GM19351 (cell line): ENCODE measurements around the gene ZBTB22.

Experiments used
- ATAC-seq: cut with Tn5 transposase; IDR thresholded peaks from one replicate; pipeline ENCODE4 v1.9.1; 2021; ENCODE audit warnings: mild to moderate bottlenecking, moderate library complexity; ENCODE audit not compliant: unreplicated experiment

ZBTB22 gene

GRCh38 chr6:33329058-33329457 is 11.5 kb upstream of the ZBTB22 start:
- ATAC-seq, result no peak

DNA sequence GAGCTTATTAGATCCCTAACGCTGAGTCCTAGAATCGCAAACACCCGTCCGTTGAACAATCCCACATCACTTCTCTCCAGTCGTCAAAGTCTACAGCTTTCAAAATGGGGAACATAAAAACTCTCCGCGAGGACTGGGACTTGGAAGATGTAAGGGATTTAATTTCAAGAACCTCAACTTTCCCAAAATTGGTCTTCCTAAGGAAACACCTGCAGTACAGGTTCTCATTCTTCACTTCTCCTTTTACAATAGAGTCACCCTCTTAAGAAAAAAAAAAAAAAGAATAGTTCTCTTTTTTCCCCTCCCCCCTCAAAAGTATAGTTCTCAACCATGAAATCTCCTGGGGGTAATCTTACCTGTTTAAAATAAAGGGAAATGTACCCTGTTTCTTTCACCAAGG is 6.6 kb upstream of the ZBTB22 start:
- ATAC-seq, result no peak

GRCh38 chr6:33323623-33323948 is 6.0 kb upstream of the ZBTB22 start:
- no peak for ATAC-seq

- no peak for ATAC-seq
Measured at GRCh38 chr6:33321227-33321626, 3.7 kb upstream of the ZBTB22 start.

DNA sequence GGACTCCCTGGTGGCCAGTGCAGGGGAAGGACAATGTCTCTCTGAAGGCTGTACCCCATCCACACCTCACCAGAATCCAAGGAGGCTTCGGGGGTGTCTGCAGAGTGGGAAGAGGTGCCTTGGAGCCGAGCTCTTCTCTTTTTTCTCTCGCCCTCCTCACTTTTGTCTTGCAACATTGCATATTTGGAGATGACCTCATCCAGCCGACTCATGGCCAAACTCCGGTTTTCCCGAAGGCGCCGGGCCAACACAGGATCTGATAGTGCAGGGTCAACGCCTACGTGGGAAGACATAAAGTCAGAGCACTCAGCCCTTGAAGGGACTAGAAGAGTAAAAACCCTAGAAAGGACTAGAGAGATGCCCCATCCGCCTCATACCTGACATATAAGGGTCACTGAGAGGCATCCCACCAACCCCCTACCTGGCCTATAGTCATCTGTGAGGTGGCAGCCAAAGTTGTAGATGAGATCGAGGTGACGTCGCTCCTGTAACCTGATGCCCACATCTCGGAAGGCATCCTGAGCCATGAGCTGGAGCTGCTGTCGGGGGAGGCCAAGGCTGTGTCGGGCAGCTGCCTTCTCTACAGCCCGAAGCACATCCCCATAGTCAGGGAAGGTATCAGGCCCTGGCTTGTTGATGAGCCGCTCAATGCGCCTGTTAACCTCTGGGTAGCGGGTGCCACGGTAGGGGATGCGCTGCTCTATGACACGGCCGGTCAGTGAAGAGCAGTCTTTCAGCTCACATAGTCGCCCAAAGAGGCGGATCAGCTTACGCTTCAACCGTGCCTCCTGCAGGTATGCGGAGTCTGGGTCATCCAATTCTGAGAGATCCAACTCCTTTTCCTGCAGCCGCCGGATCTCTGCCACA is 3.0 kb upstream of the ZBTB22 start:
- no peak for ATAC-seq

GRCh38 chr6:33319939-33320314 is 2.4 kb upstream of the ZBTB22 start:
- no peak for ATAC-seq

- ATAC-seq, result no peak
Measured at GRCh38 chr6:33318426-33319073, 1.0 kb upstream of the ZBTB22 start.

DNA sequence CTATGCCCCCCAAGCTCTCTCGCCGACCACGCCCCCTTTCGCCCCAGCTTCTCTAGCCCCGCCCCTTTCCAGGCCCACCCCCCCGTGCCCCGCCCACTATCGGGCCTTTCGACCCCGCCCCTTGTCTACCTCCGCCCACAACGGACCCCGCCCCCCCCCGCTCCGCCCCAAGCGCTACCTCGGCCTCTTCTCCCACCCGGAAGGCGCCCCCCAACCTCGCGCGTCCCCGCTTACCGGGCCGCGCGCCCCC is 200 bp downstream of the ZBTB22 start:
- no peak for ATAC-seq

GRCh38 chr6:33316603-33317418 is 733 bp downstream of the ZBTB22 start:
- ATAC-seq, result no peak

DNA sequence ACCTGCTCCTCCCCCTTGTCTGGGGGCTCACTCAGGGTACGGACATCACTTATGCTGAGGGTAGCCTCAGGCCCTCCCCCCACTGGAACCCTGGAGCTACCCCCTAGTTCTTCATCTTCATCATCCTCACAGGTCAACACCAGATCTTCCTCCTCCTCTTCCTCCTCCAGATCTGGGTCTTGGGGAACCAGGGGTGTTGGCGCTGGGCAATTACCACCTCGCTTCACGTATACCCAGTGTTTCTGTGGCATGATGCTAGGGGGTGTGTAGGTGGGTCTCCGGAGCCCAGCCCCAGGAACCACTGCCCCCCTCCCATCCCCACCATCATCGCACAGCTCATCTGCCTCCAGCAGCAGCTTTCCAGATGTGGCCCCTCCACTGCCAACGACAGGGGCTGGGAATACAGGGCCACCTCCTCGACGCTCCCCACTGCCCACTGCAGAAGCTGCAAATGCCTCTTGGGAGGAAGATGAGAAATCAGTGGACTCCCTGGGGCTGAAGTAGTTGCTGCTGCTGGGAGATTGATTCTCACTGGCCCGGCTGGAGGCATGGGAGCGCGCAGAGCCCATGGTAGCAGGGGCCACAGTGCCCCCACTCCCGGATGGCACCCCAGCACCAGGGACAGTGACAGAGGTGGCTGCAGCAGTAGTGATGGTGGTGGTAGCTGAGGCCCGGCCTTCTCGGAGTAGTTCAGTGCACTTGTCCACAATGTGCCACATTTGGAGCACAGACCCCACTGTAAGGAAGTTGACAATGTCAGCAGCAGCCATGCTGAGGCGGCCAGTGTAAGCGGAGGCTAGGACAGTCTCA is 1.5 kb downstream of the ZBTB22 start:
- ATAC-seq, result no peak

DNA sequence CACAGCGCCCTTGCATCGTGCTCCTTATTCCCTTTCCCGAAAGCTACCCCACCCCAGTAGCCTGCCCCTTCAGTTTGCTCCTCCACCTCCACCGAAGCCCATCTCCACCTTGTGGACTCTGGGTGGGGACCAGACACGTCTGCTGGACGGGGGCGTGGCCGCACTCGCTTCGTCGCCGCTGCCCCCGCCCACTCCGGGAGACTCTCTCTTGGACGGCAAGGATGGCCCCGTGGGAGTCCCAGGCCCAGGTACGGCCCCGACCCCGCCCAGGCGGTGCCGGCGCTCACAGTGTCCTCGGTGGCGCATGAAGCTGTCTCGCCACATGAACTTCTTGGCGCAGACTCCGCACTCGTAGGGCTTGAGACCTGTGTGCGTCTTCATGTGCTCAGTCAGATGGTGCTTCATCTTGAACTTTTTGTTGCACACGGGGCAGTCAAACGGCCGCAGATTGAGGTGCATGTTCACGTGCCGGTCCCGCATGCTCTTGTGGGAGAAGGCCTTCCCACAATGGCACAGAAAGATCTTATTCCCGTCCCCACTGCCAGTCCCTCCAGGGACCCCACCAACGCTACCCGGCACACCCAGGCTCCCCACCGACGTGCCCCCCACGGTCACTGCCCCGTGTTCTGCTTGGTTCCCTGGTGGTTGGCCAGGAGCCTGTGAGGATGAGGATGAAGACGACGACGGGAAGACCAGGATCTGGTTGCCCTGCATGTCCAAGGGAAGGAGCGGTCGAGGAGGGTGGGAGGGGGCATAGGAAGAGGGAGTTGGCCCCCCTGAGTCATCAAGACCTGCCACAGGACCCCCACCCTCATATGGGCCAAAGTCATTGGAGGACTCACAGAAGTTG is 2.4 kb downstream of the ZBTB22 start:
- no peak for ATAC-seq

- no peak for ATAC-seq
Measured at GRCh38 chr6:33314515-33314942, 3.0 kb downstream of the ZBTB22 start.

DNA sequence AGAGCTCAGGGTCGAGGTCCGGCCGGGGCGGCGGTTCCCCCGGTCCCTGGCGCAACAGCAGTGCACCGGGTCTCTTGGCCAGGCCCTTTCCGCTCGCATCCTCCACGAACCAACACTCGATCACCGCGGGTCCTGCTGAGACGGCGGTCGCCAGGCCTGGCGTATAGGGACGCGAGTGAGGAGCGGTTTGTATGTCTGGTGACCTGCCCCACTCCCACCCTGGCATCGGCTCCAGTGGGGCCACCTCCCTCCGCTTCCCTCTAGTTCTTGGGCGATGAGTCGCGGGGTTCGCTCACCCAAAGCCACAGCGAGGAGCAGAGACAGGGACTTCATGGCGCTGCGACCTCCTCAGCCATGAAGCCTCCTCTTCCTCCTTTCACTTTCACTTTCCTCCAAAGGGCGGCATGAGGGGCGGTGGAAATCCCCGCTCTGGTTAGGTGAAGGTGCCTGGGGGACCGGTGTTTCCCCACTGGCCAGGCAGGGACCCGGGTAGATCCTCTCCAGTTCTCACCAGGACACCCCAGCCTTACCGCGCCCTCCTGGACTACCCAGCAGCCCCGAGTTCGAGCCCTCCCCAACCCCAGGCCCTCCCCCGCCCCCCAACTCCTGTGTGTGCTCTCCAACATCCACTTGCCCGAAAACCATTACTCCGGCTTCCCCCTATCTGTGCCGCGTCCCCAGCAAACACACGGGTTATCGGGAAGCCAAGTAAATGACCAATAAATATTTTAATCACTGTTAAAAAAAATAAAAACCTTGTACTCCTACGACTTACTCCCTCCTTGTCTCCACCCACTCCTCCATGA is 3.6 kb downstream of the ZBTB22 start, which contains the start of gene TAPBP:
TSS of gene TAPBP (minus strand) at position 370 of the 806 bp plus-strand sequence. CDS start at position 333, 37 bp downstream.
- no peak for ATAC-seq

DNA sequence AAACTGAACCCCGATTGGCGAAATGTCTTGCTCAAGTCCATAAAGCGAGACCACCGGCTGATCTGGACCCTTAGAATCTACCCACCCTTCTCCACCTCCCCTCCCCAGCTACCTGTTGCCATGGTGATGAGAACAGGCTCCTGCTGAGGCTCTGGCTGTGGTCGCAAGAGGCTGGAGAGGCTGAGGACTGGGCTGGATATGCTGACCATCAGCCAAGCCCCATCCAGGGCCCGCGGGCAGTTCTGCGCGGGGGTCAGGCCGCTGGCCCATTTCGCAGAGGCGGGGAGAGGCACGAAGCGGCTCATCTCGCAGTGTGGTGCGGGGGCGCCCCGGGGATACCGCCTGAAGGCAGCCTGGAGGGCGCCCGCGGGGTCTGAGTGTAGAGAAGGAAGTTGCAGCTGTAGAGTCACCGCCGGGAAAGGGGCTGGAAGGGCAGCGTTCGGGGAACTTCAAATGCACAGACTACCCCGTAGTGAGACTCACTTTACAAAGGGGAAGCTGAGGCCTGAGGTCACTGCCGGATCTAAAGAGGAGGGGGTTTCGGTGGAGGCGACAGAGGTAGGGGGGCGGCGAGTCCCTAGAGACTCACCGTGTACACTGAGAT is 4.3 kb downstream of the ZBTB22 start:
- ATAC-seq, result no peak

DNA sequence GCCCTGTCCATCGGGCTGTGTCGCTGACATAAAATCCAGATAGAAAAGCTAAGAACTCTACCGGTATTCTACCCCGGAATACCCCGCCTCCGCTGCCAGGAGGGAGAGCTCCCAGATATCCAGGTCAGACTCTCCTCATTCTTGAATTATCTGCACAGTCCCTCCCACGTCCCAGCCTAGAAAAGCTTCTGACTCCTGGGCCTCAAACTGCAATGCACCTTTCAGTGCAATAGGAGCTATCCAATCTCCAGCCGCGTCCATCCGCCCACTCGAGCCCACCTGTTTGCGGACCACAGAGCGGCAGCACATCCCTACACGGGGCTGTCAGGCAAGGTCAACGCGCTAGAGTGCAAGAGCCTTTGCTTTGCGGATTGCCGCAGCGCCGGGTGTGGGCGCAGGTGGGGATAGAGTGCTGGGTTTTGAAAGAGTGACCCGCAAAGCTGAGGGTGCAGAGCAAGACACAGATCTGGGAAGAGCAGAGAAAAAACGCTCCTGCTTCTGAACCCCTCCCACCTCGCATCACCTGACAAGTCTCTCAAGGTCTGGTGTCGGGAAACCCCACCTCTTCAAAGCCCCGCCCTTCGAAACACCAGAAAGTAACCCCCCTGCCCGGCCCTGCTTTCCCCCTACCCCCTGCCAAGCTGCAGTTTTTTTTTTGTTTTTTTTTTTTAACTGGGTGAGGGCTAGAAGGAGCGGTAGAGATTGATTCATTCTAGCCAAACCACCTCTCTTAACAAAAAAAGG is 5.0 kb downstream of the ZBTB22 start:
- no peak for ATAC-seq

- ATAC-seq, result no peak
Measured at GRCh38 chr6:33306356-33306755, 11.2 kb downstream of the ZBTB22 start.

GRCh38 chr6:33305052-33305451 is 12.5 kb downstream of the ZBTB22 start:
- ATAC-seq, result no peak

GRCh38 chr6:33304216-33304615 is 13.3 kb downstream of the ZBTB22 start:
- ATAC-seq, result no peak
